Activated naive CD4-positive, alpha-beta T cell treated with anti-CD3 and anti-CD28 coated beads, Interleukin-2, amount 50 U/mL, for 72 hours (primary cell): ENCODE data around the gene GAREM1. TPM values are rescaled to one million over a fixed set of nuclear protein-coding genes. Genes with fewer than 3 reads are reported as not detected.

Experiments
- ATAC-seq, 2 donors: fragments of 150-1000 bp; cut with Tn5 transposase; 2 replicates each; pipeline ENCODE4 v1.10.0; 2021; ENCODE audit warnings: mild to moderate bottlenecking in 2 of 2, moderate library complexity in 2 of 2
- DNase-seq, 2 donors: peaks; one replicate each; pipeline ENCODE4 v3.0.0; 2021 to 2022; ENCODE audit warnings: low spot score in 2 of 2
- H3K27ac Mint-ChIP-seq, 2 donors: one replicate each; pipeline ENCODE4 v1.8.0; 2022; ENCODE audit warnings: mild to moderate bottlenecking in 2 of 2, mixed read lengths in 2 of 2
- H3K36me3 Mint-ChIP-seq, 2 donors: one replicate each; pipeline ENCODE4 v1.8.0; 2022; ENCODE audit warnings: mixed read lengths in 2 of 2
- H3K9me3 Mint-ChIP-seq, 2 donors: one replicate each; pipeline ENCODE4 v1.8.0; 2022; ENCODE audit warnings: mixed read lengths in 2 of 2
- total RNA-seq, 2 donors: library from RNA; stranded (reverse); gene quantifications; one replicate each; pipeline ENCODE4 v1.2.3, GENCODE V29; 2022

The GAREM1 gene
- total RNA-seq, 2 donors from 2014 or later, result not detected

DNA sequence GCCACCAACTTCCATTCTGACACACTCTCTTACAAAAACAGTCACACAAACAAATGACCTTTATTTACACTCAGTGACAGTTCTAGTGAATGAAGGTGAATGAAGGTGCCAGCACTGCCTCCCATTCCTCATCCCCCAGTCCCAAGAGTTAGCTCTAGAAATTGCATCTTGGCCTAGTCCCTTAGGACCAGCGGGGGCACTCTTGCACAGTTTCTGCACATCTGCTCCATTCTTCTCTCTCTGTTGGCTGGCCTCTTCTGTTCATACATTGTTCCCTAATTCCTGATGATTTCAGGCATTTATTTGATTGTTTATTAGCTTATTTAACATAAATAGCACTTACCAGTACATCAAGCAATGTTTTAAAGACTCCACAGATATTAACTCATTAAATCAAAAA, 30.9 kb downstream of the GAREM1 start:
- H3K9me3 Mint-ChIP-seq, result no peaks in the 10 kb centered on the region
- no peak for ATAC-seq
- no peak overlapping the region for H3K27ac Mint-ChIP-seq
- no peak for DNase-seq
- H3K36me3 Mint-ChIP-seq, result no peaks in the 10 kb centered on the region

DNA sequence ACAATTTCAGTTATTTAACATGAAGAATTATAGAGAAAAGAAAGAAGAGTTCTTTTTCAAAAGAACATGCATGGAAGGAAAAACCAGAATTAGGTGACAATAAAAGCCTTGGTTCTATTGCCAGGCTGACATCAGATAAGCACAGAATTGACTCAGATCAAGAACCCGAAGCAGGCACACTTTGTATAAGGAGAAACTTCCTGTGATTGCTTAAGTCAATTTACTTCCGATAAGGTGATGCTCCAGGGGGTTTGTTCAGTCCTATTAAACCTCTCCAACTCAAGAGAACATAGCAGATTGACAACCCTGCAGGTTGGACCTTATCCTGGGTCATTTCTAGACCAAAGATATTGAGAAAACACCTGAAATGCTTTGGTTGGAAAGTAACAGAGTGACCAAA, 31.4 kb downstream of the GAREM1 start:
- ATAC-seq (no peak), DNase-seq (no peak)
- Mint-ChIP-seq H3K9me3 (no peaks in the 10 kb centered on the region), H3K27ac (no peak overlapping the region), H3K36me3 (no peaks in the 10 kb centered on the region)

DNA sequence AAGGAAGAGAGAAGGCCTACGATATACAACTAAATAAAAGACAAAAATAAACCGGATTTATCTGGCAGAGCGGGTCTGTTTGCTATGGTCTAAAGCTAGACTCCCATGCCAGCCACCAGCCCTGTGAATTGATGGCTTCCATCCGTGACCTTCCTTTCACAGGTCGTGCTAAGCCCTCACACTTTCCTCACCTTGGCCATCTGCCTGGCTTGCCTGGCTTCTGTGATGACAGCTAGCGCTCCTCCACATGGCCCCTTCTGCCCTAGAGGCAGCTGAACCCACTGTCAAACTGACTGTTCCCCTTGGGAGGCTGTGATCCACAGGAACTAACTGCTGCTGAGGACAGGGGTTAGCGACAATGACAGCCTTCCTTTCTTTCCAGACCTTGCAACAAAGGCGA, 32.5 kb downstream of the GAREM1 start:
- no peak for DNase-seq
- no peaks in the 10 kb centered on the region for H3K9me3 Mint-ChIP-seq
- no peaks in the 10 kb centered on the region for H3K36me3 Mint-ChIP-seq
- no peak overlapping the region for H3K27ac Mint-ChIP-seq
- ATAC-seq, result no peak

DNA sequence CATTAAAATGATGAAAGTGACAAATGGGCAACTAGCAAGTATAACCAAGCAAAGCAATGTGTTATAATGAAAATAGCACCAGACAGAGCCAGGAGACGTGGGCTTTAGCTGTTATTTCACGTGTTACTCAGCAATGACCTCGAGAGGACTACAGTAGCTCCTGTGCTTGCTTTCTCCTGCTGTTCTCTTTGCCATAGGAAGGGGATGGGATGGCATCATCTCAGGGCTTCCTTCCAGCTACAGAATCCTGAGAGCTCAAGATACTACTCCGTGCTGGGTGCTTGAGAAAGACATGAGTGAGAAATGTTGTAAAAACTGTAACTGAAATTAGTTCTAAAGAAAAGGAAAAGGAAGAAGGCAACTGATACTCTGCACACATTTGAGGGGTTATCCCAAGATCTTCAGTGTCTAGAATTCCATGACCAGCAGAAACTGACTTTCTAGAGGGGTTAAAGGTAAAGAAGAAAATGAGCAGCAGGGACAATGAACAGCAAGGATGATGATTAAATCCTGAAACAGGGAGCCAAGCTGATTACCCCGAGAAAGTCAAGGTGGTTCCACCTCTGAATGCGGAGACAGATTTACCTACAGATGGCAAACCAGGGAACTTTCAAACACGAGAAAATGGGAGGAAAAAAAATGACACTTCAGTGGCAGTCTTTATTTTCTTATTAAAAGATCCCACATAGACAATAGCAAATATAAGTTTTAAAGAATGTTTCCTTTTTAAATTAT, 33.4 kb downstream of the GAREM1 start:
- peaks cover 0 to 6% of the 10 kb centered on the region in 2 donors for H3K36me3 Mint-ChIP-seq
- DNase-seq (no peak), ATAC-seq (no peak)
- no peaks in the 10 kb centered on the region for H3K9me3 Mint-ChIP-seq
- no peak overlapping the region for H3K27ac Mint-ChIP-seq

DNA sequence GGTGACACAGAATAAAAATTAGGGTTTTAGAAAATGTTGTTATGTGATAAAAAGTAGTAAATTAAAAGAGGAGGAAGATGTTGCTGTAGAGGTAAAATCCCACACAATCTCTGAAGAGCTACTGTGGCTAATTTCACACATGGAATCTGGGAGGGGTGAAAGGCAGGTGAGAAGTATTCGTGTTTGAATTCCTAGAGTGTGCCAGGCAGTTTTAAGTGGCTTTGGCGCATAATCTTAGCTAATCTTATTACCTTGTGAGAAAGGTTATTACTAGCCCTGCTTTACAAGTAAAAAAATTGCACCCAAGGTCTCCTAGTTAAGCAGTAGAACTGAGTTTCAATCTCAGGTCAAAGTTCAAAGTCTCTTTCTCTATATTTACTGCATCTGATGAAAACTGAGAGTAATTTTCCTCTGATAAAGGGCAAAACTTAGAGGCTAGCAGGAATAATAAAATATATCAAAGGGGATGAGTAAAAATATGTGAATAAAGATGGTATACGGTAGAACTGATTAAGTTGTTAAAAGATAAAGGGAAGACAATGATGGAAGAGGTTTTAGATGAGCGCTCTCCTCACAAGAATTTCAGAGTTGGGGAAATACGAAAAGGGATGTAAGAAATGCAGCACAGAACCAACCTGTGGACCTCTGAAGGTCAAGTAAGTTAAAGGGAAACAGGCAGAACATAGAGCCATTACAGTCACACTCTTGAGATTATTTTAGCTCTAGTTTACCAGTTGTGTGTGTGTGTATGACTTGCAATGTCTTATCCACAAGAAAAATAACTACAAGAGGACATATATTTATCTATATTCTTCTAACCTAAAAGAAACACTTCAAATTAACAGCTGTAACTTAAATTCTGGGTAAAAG, 34.8 kb downstream of the GAREM1 start:
- Mint-ChIP-seq H3K36me3 (peaks cover 3 to 9% of the 10 kb centered on the region in 2 donors), H3K9me3 (peaks cover 2% of the 10 kb centered on the region in 2 donors), H3K27ac (no peak overlapping the region)
- DNase-seq, result no peak
- ATAC-seq, result no peak

DNA sequence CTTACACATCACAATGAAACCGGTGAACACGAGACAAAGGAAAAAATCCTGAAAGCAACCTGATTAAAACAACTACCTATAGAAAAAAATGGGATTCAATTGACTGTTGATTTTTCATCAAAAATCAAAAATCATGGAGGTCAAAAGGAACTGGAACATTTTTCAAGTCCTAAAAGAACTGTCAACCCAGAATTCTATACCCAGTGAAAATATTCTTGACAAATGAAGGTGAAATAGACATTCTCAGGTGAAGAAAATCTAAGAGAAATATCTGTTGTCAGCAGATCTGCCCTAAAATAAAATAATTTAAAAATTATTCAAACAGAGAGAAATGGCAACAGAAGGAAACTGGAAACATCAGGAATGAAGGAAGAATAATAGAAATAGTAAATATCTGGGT, 38.9 kb downstream of the GAREM1 start:
- H3K36me3 Mint-ChIP-seq, result peaks cover 6 to 27% of the 10 kb centered on the region in 2 donors
- no peak for DNase-seq
- peaks cover 9 to 14% of the 10 kb centered on the region in 2 donors for H3K9me3 Mint-ChIP-seq
- no peak for ATAC-seq
- no peak overlapping the region for H3K27ac Mint-ChIP-seq

DNA sequence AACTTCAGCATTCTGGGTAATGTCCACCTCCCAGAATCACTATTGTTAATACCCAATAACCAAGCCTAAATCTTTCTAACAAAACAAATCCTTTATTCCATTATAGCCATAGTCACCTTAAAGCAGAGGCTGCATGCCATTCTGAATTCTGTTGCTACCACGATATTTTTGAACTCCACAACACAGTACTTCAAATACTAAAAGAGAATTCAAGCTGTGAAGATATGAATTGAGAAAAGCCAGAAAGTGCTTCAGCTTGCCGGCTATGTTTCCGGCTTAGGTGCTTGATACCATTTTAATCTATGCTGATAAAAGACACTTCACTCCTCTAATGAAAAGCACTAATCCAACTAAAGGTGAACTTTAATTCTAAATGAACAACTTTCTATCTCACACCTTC, 41.3 kb downstream of the GAREM1 start:
- no peak for ATAC-seq
- Mint-ChIP-seq H3K27ac (no peak overlapping the region), H3K9me3 (peaks cover 9 to 14% of the 10 kb centered on the region in 2 donors)

DNA sequence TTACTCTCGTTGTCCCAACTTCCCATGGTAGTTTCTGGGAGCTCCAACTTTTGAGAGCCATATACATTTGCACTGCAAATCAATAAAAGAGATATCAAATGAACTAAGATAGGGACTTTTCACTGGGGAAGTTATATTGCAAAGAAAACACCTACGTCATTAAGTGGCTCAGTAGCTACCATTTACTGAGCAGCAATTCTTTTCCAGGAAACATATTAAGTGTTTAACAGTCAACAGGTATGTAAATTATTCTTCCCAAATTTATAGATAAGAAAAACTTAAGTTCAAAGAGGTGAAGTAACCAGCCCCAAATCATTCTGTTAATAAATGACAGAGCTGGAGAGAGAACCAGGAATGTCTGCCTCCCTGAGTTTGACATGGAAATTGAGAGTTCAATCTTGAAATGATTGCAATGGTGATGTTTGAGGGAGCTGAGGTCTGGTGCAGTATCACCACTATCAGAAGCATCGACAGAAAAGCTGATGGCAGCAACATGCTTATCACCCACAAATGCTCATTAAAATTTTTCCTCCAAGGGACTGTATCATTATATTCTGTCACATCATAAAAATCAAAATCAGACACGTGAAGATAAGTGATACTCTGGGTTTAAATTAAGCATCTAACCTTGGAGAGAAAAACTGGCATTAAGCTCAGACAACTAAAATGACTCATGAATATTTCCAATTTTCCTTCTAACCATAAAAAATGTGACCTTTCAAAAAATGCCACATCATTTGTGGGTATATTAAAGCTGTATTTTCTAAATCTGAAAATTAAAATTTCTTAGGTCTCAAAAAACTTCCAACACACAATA, 43.4 kb downstream of the GAREM1 start:
- DNase-seq, result no peak
- Mint-ChIP-seq H3K27ac (no peak overlapping the region), H3K9me3 (peaks cover 9 to 14% of the 10 kb centered on the region in 2 donors), H3K36me3 (peaks cover 6 to 21% of the 10 kb centered on the region in 2 donors)
- no peak for ATAC-seq

More for the DNA sequence above, 41.3 kb downstream of the GAREM1 start:
- H3K36me3 Mint-ChIP-seq, result peaks cover 6 to 27% of the 10 kb centered on the region in 2 donors
- no peak for DNase-seq

DNA sequence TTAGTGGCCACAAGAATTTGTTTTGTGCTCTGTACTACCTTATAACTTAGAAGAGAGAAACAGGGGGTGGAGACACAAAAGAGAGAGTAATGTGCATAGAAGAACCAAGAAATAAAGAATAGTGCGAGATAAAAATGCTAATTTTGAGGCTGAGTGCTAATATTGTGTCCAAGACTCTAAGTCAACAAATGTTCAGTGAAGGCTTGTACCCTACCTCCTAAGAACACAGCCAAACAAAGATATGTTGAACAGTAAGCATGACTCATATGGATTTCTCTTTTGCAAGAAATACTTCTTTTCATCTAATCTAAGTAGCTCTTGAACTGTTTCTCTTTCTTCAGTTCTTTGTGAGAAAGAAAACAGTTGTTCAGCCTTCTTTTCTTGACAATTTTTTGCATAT, 45.2 kb downstream of the GAREM1 start:
- DNase-seq (no peak), ATAC-seq (no peak)
- no peak overlapping the region for H3K27ac Mint-ChIP-seq
- peaks cover 0 to 14% of the 10 kb centered on the region in 2 donors for H3K36me3 Mint-ChIP-seq
- peaks cover 3 to 8% of the 10 kb centered on the region in 2 donors for H3K9me3 Mint-ChIP-seq

DNA sequence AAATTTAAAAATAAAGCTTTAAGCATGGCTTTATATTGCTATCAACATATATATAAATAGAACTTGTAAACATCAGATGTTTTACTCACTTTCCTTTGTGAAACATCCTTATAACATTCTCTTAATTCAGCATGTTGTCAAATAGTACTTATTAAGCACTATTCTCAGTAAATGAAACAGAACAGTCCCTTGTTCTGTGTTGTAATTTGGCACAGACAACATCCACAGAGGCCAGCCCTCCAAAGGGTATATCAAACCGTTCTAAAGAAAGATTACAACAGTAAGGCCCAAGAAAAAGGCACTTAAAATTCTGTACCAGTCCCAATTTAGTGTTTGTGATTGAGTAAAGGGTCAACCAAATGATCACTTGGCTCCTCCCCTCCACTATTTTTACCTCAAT, 46.0 kb downstream of the GAREM1 start:
- DNase-seq (no peak), ATAC-seq (no peak)
- H3K9me3 Mint-ChIP-seq, result peaks cover 0 to 5% of the 10 kb centered on the region in 2 donors
- H3K36me3 Mint-ChIP-seq, result peaks cover 0 to 7% of the 10 kb centered on the region in 2 donors
- no peak overlapping the region for H3K27ac Mint-ChIP-seq

DNA sequence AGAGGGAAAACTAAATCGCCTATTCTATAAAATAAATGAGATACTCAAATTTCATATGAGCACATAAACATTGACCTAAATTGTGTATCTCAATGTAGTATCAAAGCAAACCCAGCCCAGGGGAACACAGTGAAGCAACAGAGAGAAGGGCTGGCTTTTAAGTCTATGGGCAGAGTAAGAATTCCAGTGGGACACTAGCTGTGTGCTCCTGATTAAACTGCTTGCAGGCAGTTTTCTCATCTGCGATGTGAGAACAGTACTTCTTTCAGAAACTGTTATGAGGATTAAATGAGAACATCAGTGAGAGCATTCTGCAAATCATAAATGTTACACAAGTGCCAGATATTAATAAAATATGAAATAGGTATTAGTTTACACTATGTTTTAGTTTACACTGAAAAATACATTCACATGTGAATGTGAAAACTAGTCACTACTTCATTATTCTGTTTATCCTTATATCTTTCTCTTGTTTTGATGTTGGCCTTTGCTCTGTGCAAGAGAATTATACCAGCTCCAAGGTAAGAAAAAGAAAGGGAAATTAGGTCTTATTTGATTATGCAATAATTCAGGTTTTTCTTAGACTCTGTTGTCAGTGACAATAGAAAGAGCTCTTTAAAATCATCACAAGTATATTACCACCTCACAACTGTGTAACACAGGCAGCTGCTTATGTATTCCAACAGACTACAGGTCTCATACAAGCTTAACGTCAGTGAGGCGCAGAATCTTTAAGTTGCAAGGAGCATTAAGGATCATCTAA, 47.5 kb downstream of the GAREM1 start:
- ATAC-seq (no peak), DNase-seq (no peak)
- H3K27ac Mint-ChIP-seq, result no peak overlapping the region
- H3K36me3 Mint-ChIP-seq, result no peaks in the 10 kb centered on the region
- H3K9me3 Mint-ChIP-seq, result no peaks in the 10 kb centered on the region

DNA sequence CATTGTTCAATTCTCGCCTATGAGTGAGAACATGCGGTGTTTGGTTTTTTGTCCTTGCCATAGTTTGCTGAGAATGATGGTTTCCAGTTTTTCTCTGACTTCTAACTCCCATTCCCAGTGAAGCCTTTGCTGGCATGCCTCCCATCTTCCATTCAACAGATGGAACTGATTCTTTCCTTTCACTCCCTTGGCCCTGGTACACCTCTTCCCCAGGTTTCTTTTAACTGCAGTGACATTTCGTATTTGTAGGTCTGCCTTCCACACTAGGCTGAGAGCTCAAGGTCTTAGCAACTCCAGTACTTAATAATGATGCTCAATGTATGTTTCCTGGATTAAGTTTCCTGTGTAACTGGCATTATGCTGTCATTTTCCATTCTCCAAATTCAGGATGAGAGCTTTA, 48.5 kb downstream of the GAREM1 start:
- Mint-ChIP-seq H3K27ac (no peak overlapping the region), H3K36me3 (no peaks in the 10 kb centered on the region), H3K9me3 (no peaks in the 10 kb centered on the region)
- DNase-seq, result no peak
- ATAC-seq, result no peak

DNA sequence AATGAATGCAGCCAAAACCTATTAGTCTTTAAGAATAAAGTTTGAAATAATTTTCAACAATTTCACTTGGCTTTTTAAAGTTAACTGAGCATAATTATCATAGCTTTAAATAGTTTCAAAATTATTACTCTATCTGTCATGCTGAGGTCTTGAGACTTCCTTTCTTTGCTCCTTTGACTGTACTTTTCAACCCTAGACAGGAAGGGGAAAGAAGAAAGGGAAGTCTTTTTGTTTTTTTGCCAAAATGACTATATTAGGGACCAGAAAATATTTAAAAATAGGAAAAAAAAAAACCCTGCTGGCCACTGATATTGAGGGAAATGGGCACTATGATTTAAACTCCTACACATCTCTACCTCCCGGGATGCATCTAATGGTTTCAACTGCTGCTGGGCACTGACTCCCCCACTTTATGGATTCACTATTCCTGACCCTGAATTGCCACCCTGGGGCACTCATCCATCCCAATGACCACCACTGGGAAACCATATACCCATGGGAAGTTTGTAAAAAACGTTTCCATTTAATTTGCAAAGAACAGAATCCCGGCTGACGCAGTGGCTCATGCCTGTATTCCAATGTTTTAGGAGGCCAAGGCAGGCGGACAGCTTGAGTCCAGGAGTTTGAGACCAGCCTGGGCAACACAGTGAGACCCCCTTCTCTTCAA, 50.5 kb downstream of the GAREM1 start:
- H3K27ac Mint-ChIP-seq, result no peak overlapping the region
- no peak for ATAC-seq
- no peaks in the 10 kb centered on the region for H3K36me3 Mint-ChIP-seq

DNA sequence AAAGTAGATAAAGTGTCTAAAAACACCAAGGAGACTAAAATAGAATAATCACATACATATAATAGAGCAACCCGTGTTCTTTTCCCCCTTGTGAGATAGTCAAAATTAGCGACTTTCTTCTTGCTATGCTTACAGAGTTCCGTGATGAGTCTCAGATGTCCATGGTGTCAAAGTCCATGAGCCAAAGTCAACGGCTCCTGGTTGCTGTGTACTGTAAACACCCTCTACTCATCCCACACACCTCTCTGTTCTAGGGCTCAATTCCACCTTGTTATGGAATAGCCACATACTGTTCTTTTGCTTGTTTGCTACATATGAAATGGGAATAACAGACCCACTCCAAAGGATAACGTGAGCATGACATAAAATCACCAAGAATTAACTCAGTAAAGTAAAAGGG, 52.5 kb downstream of the GAREM1 start:
- Mint-ChIP-seq H3K27ac (no peak overlapping the region), H3K9me3 (no peaks in the 10 kb centered on the region), H3K36me3 (no peaks in the 10 kb centered on the region)
- ATAC-seq, result no peak
- no peak for DNase-seq

More for the DNA sequence above, 50.5 kb downstream of the GAREM1 start:
- DNase-seq, result no peak
- no peaks in the 10 kb centered on the region for H3K9me3 Mint-ChIP-seq

DNA sequence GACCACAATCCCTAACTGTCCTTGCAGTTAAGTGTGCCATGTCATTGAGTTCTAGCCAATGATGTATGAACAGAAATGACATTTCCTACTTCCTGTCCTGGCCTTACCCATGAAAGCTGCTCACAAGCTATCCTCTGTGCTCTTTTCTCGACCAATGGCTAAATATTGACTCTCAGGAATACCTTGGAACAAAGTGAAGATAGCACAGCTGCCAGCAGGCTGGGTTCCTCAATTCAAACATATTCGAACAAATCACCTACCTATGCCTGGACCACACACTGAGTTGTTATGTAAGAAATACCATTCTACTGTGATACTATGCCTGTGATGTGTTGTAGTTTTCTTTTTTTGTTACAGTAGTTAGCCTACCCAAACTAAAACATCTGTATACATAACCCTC, 65.1 kb downstream of the GAREM1 start:
- DNase-seq (no peak), ATAC-seq (no peak)
- H3K9me3 Mint-ChIP-seq, result no peaks in the 10 kb centered on the region
- H3K27ac Mint-ChIP-seq, result no peak overlapping the region
- H3K36me3 Mint-ChIP-seq, result no peaks in the 10 kb centered on the region

DNA sequence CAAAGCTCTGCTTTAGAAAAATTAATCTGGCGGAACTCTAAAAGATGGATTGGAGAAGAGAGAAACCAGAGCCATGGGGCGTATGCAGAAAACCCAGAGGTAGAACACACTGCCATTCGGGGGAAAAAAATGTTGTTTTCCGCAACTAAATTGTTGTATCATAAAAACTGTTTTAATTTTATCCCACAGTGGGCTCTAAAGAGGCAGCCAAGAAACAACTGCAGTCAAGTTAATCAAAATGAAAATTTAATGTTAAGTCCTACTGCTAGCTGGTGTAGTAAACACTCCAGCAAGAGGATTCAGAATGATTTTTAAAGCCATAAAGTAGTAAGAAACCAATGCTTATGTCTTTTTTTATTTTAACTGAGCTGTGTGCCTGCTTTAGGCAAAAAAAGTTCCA, 69.1 kb downstream of the GAREM1 start:
- H3K27ac Mint-ChIP-seq, result no peak overlapping the region
- H3K36me3 Mint-ChIP-seq, result no peaks in the 10 kb centered on the region
- DNase-seq, result no peak
- ATAC-seq, result no peak
- H3K9me3 Mint-ChIP-seq, result peaks cover 0 to 4% of the 10 kb centered on the region in 2 donors
